Nephron (organoid): ENCODE measurements around the gene GALNT8.

ENCODE experiments used
- H3K27ac Mint-ChIP-seq, 3 experiments: 2 replicates each; pipeline ENCODE4 v1.8.0; 2020; ENCODE audit warnings: mixed read lengths in 3 of 3, mild to moderate bottlenecking in 2 of 3, moderate library complexity in 1 of 3
- H3K27me3 Mint-ChIP-seq: 2 replicates; pipeline ENCODE4 v1.8.0; 2021; ENCODE audit warnings: low read depth, mild to moderate bottlenecking, moderate library complexity, mixed read lengths
- H3K36me3 Mint-ChIP-seq: 2 replicates; pipeline ENCODE4 v1.8.0; 2020; ENCODE audit warnings: low read depth, mixed read lengths
- H3K4me1 Mint-ChIP-seq: 2 replicates; pipeline ENCODE4 v1.8.0; 2020; ENCODE audit warnings: mixed read lengths
- H3K4me3 Mint-ChIP-seq, 3 experiments: 2 replicates each; pipeline ENCODE4 v1.8.0; 2020; ENCODE audit warnings: mild to moderate bottlenecking in 3 of 3, mixed read lengths in 3 of 3, moderate library complexity in 2 of 3
- H3K9me3 Mint-ChIP-seq: 2 replicates; pipeline ENCODE4 v1.8.0; 2020; ENCODE audit warnings: mixed read lengths
- CTCF ChIP-seq, 3 experiments: fragments of 200-600 bp; sonication (generic); IDR thresholded peaks; one replicate each; pipeline ENCODE4 v1.5.0; 2021; ENCODE audit warnings: antibody characterized with exemption in 3 of 3; ENCODE audit not compliant: unreplicated experiment in 3 of 3

The GALNT8 gene

GRCh38 chr12:4819654-4820053 is 99.5 kb downstream of the GALNT8 start:
- Mint-ChIP-seq H3K27me3 (peaks cover 46% of the 10 kb centered on the region), H3K27ac (no peak overlapping the region), H3K36me3 (no peaks in the 10 kb centered on the region), H3K9me3 (no peaks in the 10 kb centered on the region), H3K4me1 (peaks cover 17% of the 10 kb centered on the region), H3K4me3 (no peak overlapping the region)
- TF ChIP-seq CTCF (IDR thresholded peaks at IDR 0.05; ENCODE audit: unreplicated experiment in 3 of 3) = no peak

GRCh38 chr12:4820971-4821370 is 100.8 kb downstream of the GALNT8 start:
- H3K9me3 Mint-ChIP-seq = no peaks in the 10 kb centered on the region
- H3K4me3 Mint-ChIP-seq = no peak overlapping the region
- H3K4me1 Mint-ChIP-seq = peaks cover 17% of the 10 kb centered on the region
- H3K27ac Mint-ChIP-seq = peak overlapping the region in 1 of 3 experiments; percentile 22
- TF ChIP-seq CTCF (IDR thresholded peaks at IDR 0.05; ENCODE audit: unreplicated experiment in 3 of 3) = no peak
- no peaks in the 10 kb centered on the region for H3K36me3 Mint-ChIP-seq
- H3K27me3 Mint-ChIP-seq = peaks cover 35% of the 10 kb centered on the region
